Osteoblast (primary cell): ENCODE measurements around the gene LRRC53. TPM values are rescaled to one million over a fixed set of nuclear protein-coding genes. Genes with fewer than 3 reads are reported as not detected.
A peak's percentile ranks its signal among the peaks of the same experiment; 100 is the strongest.

Experiments used
- DNase-seq: peaks from one replicate; pipeline ENCODE4 v3.0.0; 2011; ENCODE audit warnings: low spot score, mixed read lengths; ENCODE audit not compliant: insufficient read length; ENCODE audit errors: missing footprints
- H2AFZ ChIP-seq: 2 replicates; pipeline ENCODE4 v1.6.0; 2011; ENCODE audit warnings: mild to moderate bottlenecking, low read length
- H3K27ac ChIP-seq: 2 replicates; pipeline ENCODE4 v1.5.1; 2011; ENCODE audit warnings: mild to moderate bottlenecking, low read depth, low read length, moderate library complexity
- H3K27me3 ChIP-seq: 2 replicates; pipeline ENCODE4 v1.6.0; 2012; ENCODE audit warnings: mild to moderate bottlenecking, control low read depth, inconsistent platforms, low read length, moderate library complexity; ENCODE audit not compliant: insufficient read depth
- H3K36me3 ChIP-seq: 2 replicates; pipeline ENCODE4 v1.5.1; 2011; ENCODE audit warnings: mild to moderate bottlenecking, low read length, control low read depth, moderate library complexity; ENCODE audit not compliant: insufficient read depth
- H3K4me1 ChIP-seq: 2 replicates; pipeline ENCODE4 v1.5.1; 2011; ENCODE audit warnings: mild to moderate bottlenecking, low read length, control low read depth, moderate library complexity; ENCODE audit not compliant: insufficient read depth
- H3K4me2 ChIP-seq: 2 replicates; pipeline ENCODE4 v1.6.0; 2011; ENCODE audit warnings: mild to moderate bottlenecking, low read length; ENCODE audit not compliant: insufficient read depth
- H3K4me3 ChIP-seq: fragments of 200-600 bp; sonication (generic); 3 replicates; pipeline ENCODE4 v1.5.1; 2012; ENCODE audit warnings: mild to moderate bottlenecking, low read length, inconsistent platforms; ENCODE audit not compliant: insufficient read depth
- H3K79me2 ChIP-seq: 2 replicates; pipeline ENCODE4 v1.6.0; 2012; ENCODE audit warnings: mild to moderate bottlenecking, low read length, control low read depth, inconsistent platforms; ENCODE audit not compliant: insufficient read depth
- H3K9me3 ChIP-seq: 2 replicates; pipeline ENCODE4 v1.5.1; 2011; ENCODE audit warnings: low read depth, low read length, control low read depth
- H4K20me1 ChIP-seq: 2 replicates; pipeline ENCODE4 v1.6.0; 2012; ENCODE audit warnings: mild to moderate bottlenecking, low read length, control low read depth; ENCODE audit not compliant: insufficient read depth
- total RNA-seq: library from RNA; depleted of rRNA; stranded (reverse); fragments of >200 nt; gene quantifications from 2 replicates; pipeline ENCODE4 v1.2.3, GENCODE V29; 2012
- TF ChIP-seq, protein P1 (sequence below): IDR thresholded peaks from 2 replicates; pipeline ENCODE4 v1.5.1; 2011; ENCODE audit warnings: mild to moderate bottlenecking, low read depth, low read length, moderate library complexity; ENCODE audit errors: extremely low read depth

LRRC53 gene
- total RNA-seq, 1 donor: not detected

DNA sequence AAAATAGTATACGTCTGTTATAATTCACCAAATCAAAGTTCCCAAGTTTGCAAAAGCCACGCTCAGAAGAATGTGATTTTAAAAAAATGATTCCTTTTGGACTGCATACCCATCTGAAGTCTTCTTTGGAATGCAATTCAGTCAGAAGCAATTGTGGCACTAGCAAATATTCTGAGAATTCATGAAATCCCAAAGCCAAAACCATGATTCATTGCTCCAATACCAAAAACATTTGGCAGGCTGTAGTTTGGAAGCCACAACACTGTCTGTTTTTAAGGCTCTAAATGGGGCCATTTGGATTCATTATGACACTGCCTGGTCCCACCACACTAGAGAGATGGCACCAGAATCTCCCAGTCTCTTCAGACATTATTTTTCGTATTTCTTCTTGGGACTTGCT, 21.8 kb upstream of the LRRC53 start:
- H3K27me3 ChIP-seq: no peaks in the 10 kb centered on the region
- no peaks in the 10 kb centered on the region for H3K79me2 ChIP-seq
- no peak overlapping the region for H2AFZ ChIP-seq
- TF ChIP-seq, protein P1, sequence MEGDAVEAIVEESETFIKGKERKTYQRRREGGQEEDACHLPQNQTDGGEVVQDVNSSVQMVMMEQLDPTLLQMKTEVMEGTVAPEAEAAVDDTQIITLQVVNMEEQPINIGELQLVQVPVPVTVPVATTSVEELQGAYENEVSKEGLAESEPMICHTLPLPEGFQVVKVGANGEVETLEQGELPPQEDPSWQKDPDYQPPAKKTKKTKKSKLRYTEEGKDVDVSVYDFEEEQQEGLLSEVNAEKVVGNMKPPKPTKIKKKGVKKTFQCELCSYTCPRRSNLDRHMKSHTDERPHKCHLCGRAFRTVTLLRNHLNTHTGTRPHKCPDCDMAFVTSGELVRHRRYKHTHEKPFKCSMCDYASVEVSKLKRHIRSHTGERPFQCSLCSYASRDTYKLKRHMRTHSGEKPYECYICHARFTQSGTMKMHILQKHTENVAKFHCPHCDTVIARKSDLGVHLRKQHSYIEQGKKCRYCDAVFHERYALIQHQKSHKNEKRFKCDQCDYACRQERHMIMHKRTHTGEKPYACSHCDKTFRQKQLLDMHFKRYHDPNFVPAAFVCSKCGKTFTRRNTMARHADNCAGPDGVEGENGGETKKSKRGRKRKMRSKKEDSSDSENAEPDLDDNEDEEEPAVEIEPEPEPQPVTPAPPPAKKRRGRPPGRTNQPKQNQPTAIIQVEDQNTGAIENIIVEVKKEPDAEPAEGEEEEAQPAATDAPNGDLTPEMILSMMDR: no peak
- no peaks in the 10 kb centered on the region for H3K9me3 ChIP-seq
- H4K20me1 ChIP-seq: no peaks in the 10 kb centered on the region
- no peak overlapping the region for H3K27ac ChIP-seq
- DNase-seq: peak; percentile 38
- no peaks in the 10 kb centered on the region for H3K36me3 ChIP-seq
- H3K4me2 ChIP-seq: no peak overlapping the region
- no peaks in the 10 kb centered on the region for H3K4me1 ChIP-seq
- H3K4me3 ChIP-seq: no peak overlapping the region

- Histone ChIP-seq H3K4me1 (no peaks in the 10 kb centered on the region), H3K27ac (no peak overlapping the region), H3K27me3 (no peaks in the 10 kb centered on the region), H3K79me2 (no peaks in the 10 kb centered on the region), H3K36me3 (no peaks in the 10 kb centered on the region), H2AFZ (no peak overlapping the region), H3K4me3 (no peak overlapping the region), H3K4me2 (no peak overlapping the region), H3K9me3 (no peaks in the 10 kb centered on the region), H4K20me1 (no peaks in the 10 kb centered on the region)
- TF ChIP-seq, protein P1: no peak
- DNase-seq: no peak
Observed at GRCh38 chr1:74531796-74532195, 19.4 kb upstream of the LRRC53 start.

GRCh38 chr1:74530892-74531291, 18.5 kb upstream of the LRRC53 start:
- no peak overlapping the region for H2AFZ ChIP-seq
- no peaks in the 10 kb centered on the region for H3K9me3 ChIP-seq
- H3K79me2 ChIP-seq: no peaks in the 10 kb centered on the region
- no peak overlapping the region for H3K4me3 ChIP-seq
- no peak overlapping the region for H3K4me2 ChIP-seq
- DNase-seq: no peak
- H3K27me3 ChIP-seq: no peaks in the 10 kb centered on the region
- no peaks in the 10 kb centered on the region for H4K20me1 ChIP-seq
- no peak overlapping the region for H3K27ac ChIP-seq
- no peaks in the 10 kb centered on the region for H3K36me3 ChIP-seq
- H3K4me1 ChIP-seq: no peaks in the 10 kb centered on the region
- TF ChIP-seq, protein P1: no peak

DNA sequence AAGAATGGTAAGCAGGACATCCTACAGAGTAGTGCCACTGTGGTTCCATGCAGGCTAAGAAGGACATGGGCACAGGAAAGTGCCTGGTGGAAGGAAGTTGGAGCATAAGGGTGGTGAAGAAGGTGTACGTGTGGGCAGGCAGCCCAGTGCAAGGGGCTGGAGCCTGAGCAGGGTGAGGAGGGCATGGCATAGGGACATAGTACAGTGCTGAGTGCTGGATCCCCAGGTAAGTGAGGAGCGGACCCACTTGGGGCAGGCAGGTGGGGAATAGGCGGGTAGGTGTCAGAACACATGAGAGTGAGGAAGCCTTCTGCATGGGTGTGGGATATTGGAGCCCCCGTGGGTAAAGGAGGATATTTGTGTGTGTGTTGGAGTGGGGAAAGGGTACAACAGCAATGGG, 15.7 kb upstream of the LRRC53 start:
- Histone ChIP-seq H2AFZ (no peak overlapping the region), H3K79me2 (no peaks in the 10 kb centered on the region), H3K27ac (no peak overlapping the region), H3K27me3 (no peaks in the 10 kb centered on the region), H3K4me1 (no peaks in the 10 kb centered on the region), H3K9me3 (no peaks in the 10 kb centered on the region), H3K36me3 (no peaks in the 10 kb centered on the region), H3K4me2 (no peak overlapping the region), H3K4me3 (no peak overlapping the region), H4K20me1 (no peaks in the 10 kb centered on the region)
- TF ChIP-seq, protein P1: no peak
- DNase-seq: no peak
